Loucy (cell line): Measurements from ENCODE around the gene CCNI.

Experiments
- H2AFZ ChIP-seq: fragments of 200-600 bp; sonication (generic); 2 replicates; pipeline ENCODE4 v1.6.0; 2016; ENCODE audit warnings: antibody characterized with exemption, mild to moderate bottlenecking, low read length, moderate library complexity
- H3F3A ChIP-seq: fragments of 200-600 bp; 2 replicates; pipeline ENCODE4 v1.6.0; 2016; ENCODE audit warnings: antibody characterized with exemption, low read depth, mild to moderate bottlenecking
- H3K27me3 ChIP-seq: fragments of 200-600 bp; sonication (generic); 2 replicates; pipeline ENCODE4 v1.6.1; 2014; ENCODE audit warnings: low read length, mild to moderate bottlenecking; ENCODE audit not compliant: insufficient read depth, poor library complexity, severe bottlenecking
- H3K36me3 ChIP-seq: fragments of 200-600 bp; sonication (generic); 2 replicates; pipeline ENCODE4 v1.6.1; 2016; ENCODE audit warnings: low read length; ENCODE audit not compliant: insufficient read depth
- H3K4me1 ChIP-seq: fragments of 200-600 bp; sonication (generic); 2 replicates; pipeline ENCODE4 v1.5.1; 2014; ENCODE audit warnings: low read length, mild to moderate bottlenecking; ENCODE audit not compliant: insufficient read depth, poor library complexity, severe bottlenecking
- H3K4me2 ChIP-seq: fragments of 200-600 bp; sonication (generic); 2 replicates; pipeline ENCODE4 v1.6.0; 2014; ENCODE audit warnings: antibody characterized with exemption, low read length, low read depth, mild to moderate bottlenecking; ENCODE audit not compliant: poor library complexity, severe bottlenecking
- H3K4me3 ChIP-seq: fragments of 200-600 bp; sonication (generic); 2 replicates; pipeline ENCODE4 v1.5.1; 2014; ENCODE audit warnings: low read length, mild to moderate bottlenecking, mixed read lengths; ENCODE audit not compliant: poor library complexity, severe bottlenecking
- H3K79me2 ChIP-seq: fragments of 200-600 bp; sonication (generic); 2 replicates; pipeline ENCODE4 v1.6.1; 2014; ENCODE audit warnings: low read length; ENCODE audit not compliant: insufficient read depth
- H3K9ac ChIP-seq: fragments of 200-600 bp; sonication (generic); 2 replicates; pipeline ENCODE4 v1.6.0; 2014; ENCODE audit warnings: mild to moderate bottlenecking, low read depth, low read length, moderate library complexity; ENCODE audit not compliant: poor library complexity, severe bottlenecking
- H3K9me2 ChIP-seq: fragments of 200-600 bp; sonication (generic); replicated peaks from 2 replicates; pipeline ENCODE4 v1.6.1; 2016; ENCODE audit warnings: low read depth, low read length, mixed read lengths
- H3K9me3 ChIP-seq: fragments of 200-600 bp; sonication (generic); 2 replicates; pipeline ENCODE4 v1.6.1; 2014; ENCODE audit warnings: mild to moderate bottlenecking, antibody characterized with exemption, low read length, low read depth; ENCODE audit not compliant: insufficient read depth
- H4K20me1 ChIP-seq: fragments of 200-600 bp; sonication (generic); 2 replicates; pipeline ENCODE4 v1.6.0; 2014; ENCODE audit warnings: antibody characterized with exemption, low read length, mild to moderate bottlenecking; ENCODE audit not compliant: insufficient read depth, poor library complexity, severe bottlenecking
- CTCF ChIP-seq: fragments of 200-600 bp; sonication (generic); conservative IDR thresholded peaks from 2 replicates; pipeline ENCODE4 v1.5.1; 2014; ENCODE audit warnings: mild to moderate bottlenecking, antibody characterized with exemption, low read length
- EZH2phosphoT487 ChIP-seq: fragments of 200-600 bp; IDR thresholded peaks from 2 replicates; pipeline ENCODE4 v1.6.1; 2018; ENCODE audit warnings: antibody characterized with exemption, mild to moderate bottlenecking, moderate library complexity, borderline replicate concordance

CCNI gene

GRCh38 chr4:77015390-77015789 lies 60.4 kb downstream of the CCNI start:
- Histone ChIP-seq H3K79me2 (no peaks in the 10 kb centered on the region), H3K36me3 (peaks cover 41% of the 10 kb centered on the region; the same call in 1 of the 2 replicates), H2AFZ (no peak overlapping the region), H3K4me1 (peaks cover 29% of the 10 kb centered on the region), H3K4me2 (no peak overlapping the region), H3K4me3 (no peak overlapping the region), H3K9ac (no peak overlapping the region), H4K20me1 (no peaks in the 10 kb centered on the region), H3K27me3 (no peaks in the 10 kb centered on the region), H3K9me3 (no peaks in the 10 kb centered on the region), H3F3A (no peaks in the 10 kb centered on the region; the same call in 1 of the 2 replicates), H3K9me2 (no peaks in the 10 kb centered on the region)
- TF ChIP-seq CTCF = no peak
- no peak for TF ChIP-seq EZH2phosphoT487

- Histone ChIP-seq H3K9ac (no peak overlapping the region), H3F3A (no peaks in the 10 kb centered on the region; the same call in 1 of the 2 replicates), H3K9me2 (no peaks in the 10 kb centered on the region), H3K36me3 (peaks cover 31% of the 10 kb centered on the region; the same call in 1 of the 2 replicates), H2AFZ (0 out of 2 replicates have a peak overlapping the region, but pooled peaks have one; percentile 38), H3K4me2 (peak overlapping the region; percentile 32), H3K79me2 (no peaks in the 10 kb centered on the region), H3K9me3 (no peaks in the 10 kb centered on the region), H4K20me1 (no peaks in the 10 kb centered on the region), H3K27me3 (no peaks in the 10 kb centered on the region), H3K4me3 (no peak overlapping the region), H3K4me1 (peaks cover 29% of the 10 kb centered on the region)
- no peak for TF ChIP-seq EZH2phosphoT487
These were observed 61.5 kb downstream of the CCNI start for GRCh38 chr4:77014256-77014655.

GRCh38 chr4:77012726-77013125 lies 63.1 kb downstream of the CCNI start:
- Histone ChIP-seq H3K79me2 (no peaks in the 10 kb centered on the region), H2AFZ (no peak overlapping the region), H4K20me1 (no peaks in the 10 kb centered on the region), H3K9me3 (no peaks in the 10 kb centered on the region), H3K9me2 (no peaks in the 10 kb centered on the region), H3K27me3 (no peaks in the 10 kb centered on the region), H3F3A (no peaks in the 10 kb centered on the region; the same call in 1 of the 2 replicates), H3K4me3 (no peak overlapping the region), H3K9ac (no peak overlapping the region), H3K4me1 (peaks cover 37% of the 10 kb centered on the region), H3K36me3 (peaks cover 25% of the 10 kb centered on the region; the same call in 1 of the 2 replicates), H3K4me2 (no peak overlapping the region)
- TF ChIP-seq EZH2phosphoT487 (no peak), CTCF (no peak)

GRCh38 chr4:77010841-77011354 lies 64.9 kb downstream of the CCNI start:
- no peaks in the 10 kb centered on the region for H3K9me2 ChIP-seq
- peaks cover 45% of the 10 kb centered on the region for H3K4me1 ChIP-seq
- no peak overlapping the region for H3K9ac ChIP-seq
- H3K9me3 ChIP-seq = no peaks in the 10 kb centered on the region
- no peaks in the 10 kb centered on the region for H3K79me2 ChIP-seq
- no peak overlapping the region for H2AFZ ChIP-seq
- H3K4me2 ChIP-seq = no peak overlapping the region
- TF ChIP-seq CTCF (no peak), EZH2phosphoT487 (no peak)
- no peaks in the 10 kb centered on the region for H4K20me1 ChIP-seq
- no peaks in the 10 kb centered on the region; the same call in 1 of the 2 replicates for H3F3A ChIP-seq
- no peaks in the 10 kb centered on the region for H3K27me3 ChIP-seq
- H3K36me3 ChIP-seq = peaks cover 23% of the 10 kb centered on the region; the same call in 1 of the 2 replicates
- H3K4me3 ChIP-seq = no peak overlapping the region
